NCI-H2196 (cell line): ENCODE data around the gene TMEM260.

Source experiments
- DNase-seq: peaks from one replicate; lab custom pipeline; 2025; ENCODE audit not compliant: unreplicated experiment; lab: John Stamatoyannopoulos, UW

The TMEM260 gene

DNA sequence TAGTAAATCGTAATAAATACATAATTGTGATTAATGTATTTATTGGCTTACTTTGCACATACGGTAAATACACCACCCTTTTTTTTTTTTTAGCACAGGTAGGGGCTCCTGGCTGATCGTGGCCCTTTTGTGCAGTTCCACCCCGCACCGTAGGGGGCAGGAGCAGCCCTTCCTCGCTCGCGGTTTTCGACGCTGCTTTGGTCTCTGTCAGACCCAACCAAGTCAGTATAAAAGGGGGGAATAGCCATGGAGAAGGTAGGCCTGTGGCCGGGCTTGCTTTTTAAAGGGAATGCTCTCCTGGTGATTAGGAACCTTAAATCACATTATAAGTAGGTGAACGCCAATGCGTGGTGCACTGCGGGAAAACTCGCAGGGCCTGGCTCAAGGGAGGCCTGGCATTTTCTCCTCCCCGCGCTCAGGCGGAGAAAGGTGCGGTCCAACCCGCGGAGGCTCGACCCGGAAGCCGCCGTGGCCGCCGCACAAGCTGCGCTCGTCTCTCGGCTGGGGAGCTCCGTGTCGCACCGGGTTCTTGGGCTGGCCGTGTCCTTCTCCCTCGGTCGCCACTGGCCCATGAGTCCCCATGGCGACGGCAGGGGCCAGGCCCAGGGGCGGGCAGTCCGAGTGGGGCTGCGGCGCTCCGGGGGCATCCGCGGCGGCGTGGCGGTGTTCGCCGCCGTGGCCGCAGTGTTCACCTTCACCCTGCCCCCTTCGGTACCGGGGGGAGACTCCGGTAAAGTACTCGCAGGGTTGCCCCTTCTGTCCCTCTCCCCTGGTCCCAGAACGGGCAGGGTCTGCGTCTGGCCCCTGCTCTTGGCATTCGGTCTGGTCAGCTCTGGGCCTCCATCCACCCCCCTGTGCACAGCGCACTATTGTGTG lies at the start of gene TMEM260:
TMEM260 (plus strand) TSS at position 454 of the 876 bp plus-strand sequence; CDS start at position 571, 117 bp downstream.
- DNase-seq, result peak; percentile 89

DNA sequence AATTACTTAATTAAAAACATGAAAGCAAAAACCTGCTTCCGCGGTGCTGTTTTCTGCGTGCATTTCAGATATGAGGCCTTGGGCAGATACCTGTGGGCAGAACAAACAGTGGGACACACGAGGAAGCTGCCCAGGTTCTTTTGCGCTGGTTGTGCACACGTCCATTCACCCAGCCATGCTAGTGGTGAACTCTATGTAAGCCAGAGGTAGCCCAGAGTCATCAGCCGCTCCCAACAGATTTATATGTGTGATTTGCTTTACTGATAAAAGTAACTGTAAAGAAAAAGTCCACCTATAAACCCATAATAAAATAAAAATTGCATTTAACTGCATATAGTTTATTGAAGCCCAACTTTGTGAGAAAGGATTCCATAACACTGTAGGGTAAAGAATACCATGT lies 47.1 kb upstream of the TMEM260 start:
- DNase-seq, result no peak

GRCh38 chr14:56534656-56535055 lies 44.9 kb upstream of the TMEM260 start:
- no peak for DNase-seq

DNA sequence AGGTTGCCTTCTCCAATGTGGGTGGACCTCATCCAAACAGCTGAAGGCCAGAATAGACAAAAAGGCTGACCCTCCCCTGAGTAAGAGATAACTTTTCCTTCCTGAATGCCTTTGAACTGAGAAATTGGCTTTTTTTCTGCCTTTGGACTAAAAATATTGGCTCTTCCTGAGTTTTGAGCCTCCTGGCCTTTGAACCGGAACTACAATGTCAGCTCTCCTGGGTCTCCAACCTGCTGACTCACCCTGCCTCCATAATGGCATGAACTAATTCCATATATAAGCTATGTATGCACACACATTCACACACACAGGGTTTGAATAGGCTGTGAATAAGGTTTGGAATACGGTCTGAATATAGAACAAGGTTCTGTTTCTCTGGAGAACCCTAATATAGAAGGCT lies 39.7 kb upstream of the TMEM260 start:
- DNase-seq, result no peak

DNA sequence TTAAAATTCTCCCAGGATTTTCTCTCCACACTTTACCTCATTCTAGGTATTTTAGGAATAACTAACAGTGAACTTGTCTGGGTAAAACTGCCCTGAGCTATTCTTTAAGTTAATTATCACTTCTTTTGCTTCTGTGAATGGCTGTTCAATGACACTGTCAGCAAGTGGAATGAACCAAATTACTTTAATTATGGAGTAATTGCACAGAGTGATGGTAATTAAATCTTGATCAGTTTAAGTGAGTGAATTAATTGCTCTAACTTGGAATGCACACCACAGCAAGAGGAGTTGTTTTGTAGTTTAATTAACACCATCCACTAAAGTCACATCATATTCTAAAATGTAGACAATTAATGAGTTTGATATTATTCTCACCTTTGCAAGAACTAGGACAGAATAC lies 36.2 kb upstream of the TMEM260 start:
- no peak for DNase-seq

DNA sequence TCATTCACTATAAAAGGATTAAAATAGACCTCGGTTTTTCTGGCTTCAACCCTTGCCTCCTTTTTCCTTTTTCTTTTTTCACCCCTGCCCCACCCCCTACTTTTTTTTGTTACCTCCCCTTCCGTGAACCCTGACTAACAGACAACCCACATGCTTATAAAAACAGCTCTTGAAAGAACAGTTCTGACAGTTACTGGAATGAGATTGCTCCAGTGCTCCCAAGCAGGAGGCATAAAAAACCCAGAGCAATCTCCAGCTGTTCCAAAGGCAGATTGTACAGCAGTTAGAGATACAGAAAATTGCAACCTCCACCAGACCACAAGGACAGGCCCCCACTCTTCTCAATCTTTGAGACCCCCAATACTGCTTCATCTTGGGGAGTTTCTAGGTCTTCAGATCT lies 29.9 kb upstream of the TMEM260 start:
- no peak for DNase-seq

DNA sequence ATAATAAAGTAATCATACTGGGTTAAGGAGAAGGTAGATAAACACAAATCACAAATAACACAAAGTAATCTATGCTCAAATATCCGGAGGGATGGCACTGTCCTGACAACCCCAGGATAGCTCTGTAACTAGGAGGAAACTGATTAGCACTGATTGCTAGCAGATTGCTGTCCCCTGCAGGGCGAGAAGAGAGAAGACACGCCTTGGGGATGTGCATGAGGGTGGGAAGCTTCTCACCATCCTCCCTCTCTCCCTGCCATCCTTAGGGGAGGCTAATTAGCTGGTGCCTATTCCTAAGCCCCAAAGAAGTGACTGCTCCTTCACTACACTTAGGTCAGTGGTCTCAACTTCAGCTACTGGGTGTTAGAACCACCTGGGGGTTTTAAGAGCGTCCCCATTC lies 27.0 kb upstream of the TMEM260 start:
- DNase-seq, result no peak

- DNase-seq, result peak; percentile 5
These were observed 25.3 kb upstream of the TMEM260 start for GRCh38 chr14:56554301-56554700.

GRCh38 chr14:56555921-56556570 lies 23.6 kb upstream of the TMEM260 start:
- DNase-seq, result peak; percentile 53

DNA sequence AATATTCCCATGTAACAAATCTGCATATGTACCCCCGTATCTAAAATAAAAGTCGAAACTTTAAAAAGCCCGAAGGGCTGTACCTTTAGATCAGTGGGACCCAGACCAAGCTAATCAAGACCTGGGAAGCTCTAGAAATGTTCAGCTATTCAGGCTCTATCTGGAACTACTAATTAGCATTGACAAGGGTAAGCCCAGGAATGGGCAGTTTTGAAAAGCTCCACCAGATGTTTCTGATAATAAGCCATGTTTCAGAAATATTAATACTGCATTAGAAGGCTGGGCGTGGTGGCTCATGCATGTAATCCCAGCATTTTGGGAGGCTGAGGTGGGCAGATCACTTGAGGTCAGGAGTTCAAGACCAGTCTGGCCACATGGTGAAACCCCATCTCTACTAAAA lies 20.4 kb upstream of the TMEM260 start:
- no peak for DNase-seq

DNA sequence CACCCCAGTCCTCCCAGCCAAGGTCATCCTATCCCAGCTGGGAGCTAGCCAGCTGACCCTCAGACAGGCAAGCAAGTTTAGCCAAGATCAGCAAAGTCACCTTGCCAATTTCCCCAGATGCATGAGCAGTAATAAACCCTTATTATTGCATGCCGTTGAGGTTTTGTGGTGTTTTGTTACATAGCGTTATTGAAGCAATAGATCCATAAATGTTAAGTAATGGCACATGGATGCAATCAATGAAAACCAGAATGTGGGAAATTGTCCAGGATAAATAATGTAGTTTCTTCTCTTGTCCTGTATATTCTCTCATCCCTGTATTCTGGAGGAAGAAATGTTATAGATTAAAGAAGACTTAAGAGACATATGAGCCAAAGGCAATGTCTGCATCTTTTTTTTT lies 18.0 kb upstream of the TMEM260 start:
- no peak for DNase-seq

GRCh38 chr14:56562883-56563282 lies 16.7 kb upstream of the TMEM260 start:
- no peak for DNase-seq

DNA sequence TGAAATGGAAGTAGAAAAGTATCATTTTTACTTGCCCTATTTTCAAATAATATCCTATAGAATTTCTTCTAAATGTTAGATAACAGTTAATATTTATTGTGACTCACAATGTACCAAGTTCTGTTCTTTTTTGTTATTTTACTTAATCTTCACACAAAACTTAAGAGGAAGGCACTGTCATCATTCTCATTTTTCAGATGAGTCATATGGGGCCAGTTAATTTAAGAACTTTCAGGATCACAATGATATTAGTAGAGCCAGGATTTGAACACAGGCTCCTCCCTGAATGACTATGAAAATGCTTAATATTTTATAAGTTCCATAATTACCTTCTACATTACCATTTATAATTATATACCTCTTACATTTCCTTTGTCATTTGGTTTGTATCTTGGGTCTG lies 10.4 kb upstream of the TMEM260 start:
- DNase-seq, result no peak

- no peak for DNase-seq
These were observed 9.3 kb upstream of the TMEM260 start for GRCh38 chr14:56570295-56570694.

GRCh38 chr14:56580221-56580711 lies 668 bp downstream of the TMEM260 start:
- DNase-seq, result no peak

GRCh38 chr14:56581041-56581727 lies 1.6 kb downstream of the TMEM260 start:
- DNase-seq, result no peak

DNA sequence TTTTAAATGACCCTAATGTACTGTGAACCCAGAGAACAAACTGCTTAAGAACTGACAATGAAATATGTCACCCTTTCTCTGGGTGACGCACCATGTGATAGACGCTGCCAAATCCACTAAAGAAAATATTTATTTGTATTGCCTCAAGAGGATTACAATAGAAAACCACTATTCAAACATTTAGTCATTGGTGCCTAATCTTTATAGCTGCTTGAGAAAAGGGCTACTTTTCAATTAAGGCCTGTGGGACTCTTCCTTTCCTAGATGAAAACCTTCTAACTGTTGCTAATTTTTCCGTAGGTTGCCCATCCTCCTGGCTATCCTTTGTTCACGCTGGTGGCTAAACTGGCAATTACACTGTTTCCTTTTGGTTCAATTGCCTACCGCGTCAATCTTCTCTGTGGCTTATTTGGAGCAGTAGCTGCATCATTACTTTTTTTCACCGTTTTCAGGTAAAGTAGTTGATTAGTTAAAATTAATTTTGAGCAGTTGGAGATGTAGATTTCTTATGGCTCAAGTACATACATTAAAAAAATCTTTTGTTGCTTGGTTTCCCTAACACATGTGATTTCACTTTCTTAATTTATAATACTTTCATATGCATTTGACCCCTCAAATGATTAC lies 6.0 kb downstream of the TMEM260 start:
- peak; percentile 67 for DNase-seq

DNA sequence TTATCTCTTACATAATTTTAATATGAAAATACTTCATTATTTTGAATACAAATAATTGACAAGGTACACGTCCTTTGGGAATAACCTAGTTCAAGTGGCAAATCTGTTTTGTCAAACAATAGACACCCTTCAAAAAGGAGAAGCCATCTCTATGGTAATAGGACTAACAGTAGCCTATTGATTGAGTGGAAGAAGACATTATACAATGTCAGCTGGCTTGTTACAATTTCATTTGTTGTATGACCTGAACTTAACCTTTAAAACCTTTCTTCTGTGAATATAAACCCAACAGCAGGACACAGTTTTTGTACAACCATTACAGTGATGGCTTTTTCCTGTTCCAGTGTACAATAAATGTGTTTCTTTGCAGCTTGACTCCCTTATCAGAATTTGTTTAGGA lies 8.1 kb downstream of the TMEM260 start:
- no peak for DNase-seq

- no peak for DNase-seq
These were observed 10.9 kb downstream of the TMEM260 start for GRCh38 chr14:56590535-56590960.

- no peak for DNase-seq
These were observed 13.3 kb downstream of the TMEM260 start for GRCh38 chr14:56592746-56593544.
